ENCODE measurements around the gene ATP2A1. TPM values are rescaled to one million over a fixed set of nuclear protein-coding genes. Genes with fewer than 3 reads are reported as not detected.
"Not testable (repeated sequence)": the region's sequence is repeated elsewhere in the genome, so short reads cannot be mapped to it uniquely, and the experiment has no call there.

ATP2A1 gene
- total RNA-seq, 1 donor from 2014 or later, result 1.9 TPM

DNA sequence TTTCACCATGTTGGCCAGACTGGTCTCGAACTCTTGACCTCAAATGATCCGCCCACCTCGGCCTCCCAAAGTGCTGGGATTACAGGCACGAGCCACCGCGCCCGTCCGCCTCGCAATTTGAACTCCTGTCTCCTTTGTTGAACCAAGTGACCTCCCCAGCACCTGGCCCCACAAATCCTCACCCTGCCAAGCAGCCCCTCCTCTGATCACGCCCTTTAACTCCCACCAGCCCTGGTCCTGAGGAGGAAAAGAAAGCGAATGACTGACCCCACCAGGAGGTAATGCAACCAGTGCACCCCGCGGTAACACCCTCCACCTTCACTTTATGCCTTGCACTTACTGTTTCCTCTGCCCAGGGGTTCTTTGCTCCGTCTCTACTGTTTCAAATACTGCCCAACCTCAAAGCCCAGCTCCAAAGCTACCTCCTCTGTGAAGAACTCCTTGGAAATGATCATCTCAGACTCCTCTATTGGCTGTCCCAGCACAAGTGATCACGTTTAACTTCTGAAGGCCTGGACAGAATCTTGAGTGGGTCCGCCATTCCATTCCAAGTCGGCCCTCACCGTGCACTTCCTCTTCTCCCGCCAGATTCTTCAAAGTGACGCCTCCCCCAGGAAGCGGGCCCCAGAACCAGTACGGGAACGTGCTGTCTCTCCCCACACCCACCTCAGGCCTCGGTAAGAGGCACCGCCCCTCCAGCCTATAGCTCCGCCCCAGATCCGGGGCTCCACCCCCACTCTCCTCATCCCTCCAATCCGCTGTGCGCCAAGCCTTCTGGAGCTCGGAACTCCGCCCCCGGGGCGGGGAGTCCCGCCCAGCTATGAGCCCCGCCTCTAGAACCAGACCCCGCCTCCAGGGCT, 57.9 kb downstream of the ATP2A1 start:
- no peak overlapping the region for H3K27ac Mint-ChIP-seq (ENCODE audit: unreplicated experiment)
- H3K4me1 Mint-ChIP-seq (ENCODE audit: unreplicated experiment), result peaks cover 4% of the 10 kb centered on the region
- no peak overlapping the region for H3K4me3 Mint-ChIP-seq (ENCODE audit: unreplicated experiment)

DNA sequence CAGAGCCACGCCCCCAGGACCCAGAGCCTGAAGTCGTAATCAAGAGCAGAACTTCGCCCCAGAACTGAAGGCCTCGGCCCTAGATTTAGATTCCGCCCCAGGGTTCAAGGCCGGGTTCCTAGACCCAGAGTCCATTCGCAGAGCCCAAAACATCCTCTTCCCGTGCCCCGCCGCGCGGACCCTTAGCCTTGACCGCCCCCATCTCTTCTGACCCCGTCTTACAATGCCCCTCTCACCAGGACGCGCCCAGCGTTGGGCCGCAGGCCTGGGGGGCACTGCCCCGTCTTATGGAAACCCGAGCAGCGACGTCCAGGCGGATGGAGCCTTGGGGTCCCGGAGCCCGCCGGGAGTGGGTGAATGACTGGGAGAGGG, 58.5 kb downstream of the ATP2A1 start:
- Mint-ChIP-seq H3K27ac (ENCODE audit: unreplicated experiment) (no peak overlapping the region), H3K4me1 (ENCODE audit: unreplicated experiment) (peaks cover 4% of the 10 kb centered on the region), H3K4me3 (ENCODE audit: unreplicated experiment) (no peak overlapping the region), H3K27me3 (ENCODE audit: unreplicated experiment) (peaks cover 4% of the 10 kb centered on the region), H3K9me3 (ENCODE audit: unreplicated experiment) (no peaks in the 10 kb centered on the region), H3K36me3 (ENCODE audit: low read depth, unreplicated experiment) (no peaks in the 10 kb centered on the region)
- TF ChIP-seq, protein P1, sequence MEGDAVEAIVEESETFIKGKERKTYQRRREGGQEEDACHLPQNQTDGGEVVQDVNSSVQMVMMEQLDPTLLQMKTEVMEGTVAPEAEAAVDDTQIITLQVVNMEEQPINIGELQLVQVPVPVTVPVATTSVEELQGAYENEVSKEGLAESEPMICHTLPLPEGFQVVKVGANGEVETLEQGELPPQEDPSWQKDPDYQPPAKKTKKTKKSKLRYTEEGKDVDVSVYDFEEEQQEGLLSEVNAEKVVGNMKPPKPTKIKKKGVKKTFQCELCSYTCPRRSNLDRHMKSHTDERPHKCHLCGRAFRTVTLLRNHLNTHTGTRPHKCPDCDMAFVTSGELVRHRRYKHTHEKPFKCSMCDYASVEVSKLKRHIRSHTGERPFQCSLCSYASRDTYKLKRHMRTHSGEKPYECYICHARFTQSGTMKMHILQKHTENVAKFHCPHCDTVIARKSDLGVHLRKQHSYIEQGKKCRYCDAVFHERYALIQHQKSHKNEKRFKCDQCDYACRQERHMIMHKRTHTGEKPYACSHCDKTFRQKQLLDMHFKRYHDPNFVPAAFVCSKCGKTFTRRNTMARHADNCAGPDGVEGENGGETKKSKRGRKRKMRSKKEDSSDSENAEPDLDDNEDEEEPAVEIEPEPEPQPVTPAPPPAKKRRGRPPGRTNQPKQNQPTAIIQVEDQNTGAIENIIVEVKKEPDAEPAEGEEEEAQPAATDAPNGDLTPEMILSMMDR (IDR thresholded peaks at IDR 0.05; ENCODE audit: unreplicated experiment), result no peak
- DNase-seq (ENCODE audit: low spot score), result no peak

More for the DNA sequence above, 57.9 kb downstream of the ATP2A1 start:
- Mint-ChIP-seq H3K9me3 (ENCODE audit: unreplicated experiment) (no peaks in the 10 kb centered on the region), H3K27me3 (ENCODE audit: unreplicated experiment) (peaks cover 4% of the 10 kb centered on the region), H3K36me3 (ENCODE audit: low read depth, unreplicated experiment) (no peaks in the 10 kb centered on the region)
- peak; percentile 38 for DNase-seq (ENCODE audit: low spot score)
- TF ChIP-seq, protein P1 (IDR thresholded peaks at IDR 0.05; ENCODE audit: unreplicated experiment), result no peak

DNA sequence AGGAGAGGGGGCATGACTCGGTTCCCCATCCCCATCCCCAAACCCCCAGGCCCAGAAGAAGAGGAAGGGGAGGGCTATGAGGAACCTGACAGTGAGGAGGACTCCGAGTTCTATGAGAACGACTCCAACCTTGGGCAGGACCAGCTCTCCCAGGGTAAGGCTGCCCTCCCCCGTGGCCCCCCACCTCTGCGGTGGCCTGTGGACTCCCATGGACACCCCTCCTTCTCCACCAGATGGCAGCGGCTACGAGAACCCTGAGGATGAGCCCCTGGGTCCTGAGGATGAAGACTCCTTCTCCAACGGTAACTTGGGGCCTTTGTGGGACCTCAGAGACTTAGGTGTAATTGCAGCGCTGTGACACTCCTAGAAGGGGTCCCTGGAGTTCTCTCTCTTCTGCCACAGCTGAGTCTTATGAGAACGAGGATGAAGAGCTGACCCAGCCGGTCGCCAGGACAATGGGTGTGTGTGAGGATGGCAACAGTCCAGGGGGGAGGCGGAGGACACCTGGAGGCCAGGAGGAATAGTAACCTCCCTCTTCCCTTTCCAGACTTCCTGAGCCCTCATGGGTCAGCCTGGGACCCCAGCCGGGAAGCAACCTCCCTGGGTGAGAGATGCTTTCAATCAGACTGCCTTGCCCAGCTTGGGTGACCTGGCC, 59.1 kb downstream of the ATP2A1 start:
- Mint-ChIP-seq H3K27ac (ENCODE audit: unreplicated experiment) (no peak overlapping the region), H3K36me3 (ENCODE audit: low read depth, unreplicated experiment) (no peaks in the 10 kb centered on the region), H3K9me3 (ENCODE audit: unreplicated experiment) (no peaks in the 10 kb centered on the region), H3K27me3 (ENCODE audit: unreplicated experiment) (peaks cover 4% of the 10 kb centered on the region), H3K4me3 (ENCODE audit: unreplicated experiment) (no peak overlapping the region), H3K4me1 (ENCODE audit: unreplicated experiment) (peaks cover 4% of the 10 kb centered on the region)
- TF ChIP-seq, protein P1 (IDR thresholded peaks at IDR 0.05; ENCODE audit: unreplicated experiment), result no peak
- no peak for DNase-seq (ENCODE audit: low spot score)

DNA sequence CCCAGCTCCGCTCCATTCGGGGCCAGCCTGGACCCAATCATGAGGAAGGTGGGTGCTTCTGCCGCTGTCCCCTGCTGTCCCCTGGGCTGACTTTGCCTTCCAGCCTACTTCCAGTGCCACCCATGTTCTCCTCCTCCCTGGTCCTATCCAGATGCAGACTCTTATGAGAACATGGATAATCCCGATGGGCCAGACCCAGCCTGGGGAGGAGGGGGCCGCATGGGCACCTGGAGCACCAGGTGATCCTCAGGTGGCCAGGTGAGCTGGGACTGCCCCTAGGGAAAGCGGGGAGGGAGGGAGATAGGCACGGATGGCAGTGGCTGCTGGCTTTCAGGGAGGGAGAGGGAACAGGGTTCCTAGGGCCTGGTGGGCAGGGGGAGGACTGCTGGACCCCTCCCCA, 60.4 kb downstream of the ATP2A1 start:
- Mint-ChIP-seq H3K9me3 (ENCODE audit: unreplicated experiment) (no peaks in the 10 kb centered on the region), H3K4me1 (ENCODE audit: unreplicated experiment) (peaks cover 4% of the 10 kb centered on the region), H3K4me3 (ENCODE audit: unreplicated experiment) (no peak overlapping the region), H3K27me3 (ENCODE audit: unreplicated experiment) (peaks cover 7% of the 10 kb centered on the region), H3K27ac (ENCODE audit: unreplicated experiment) (no peak overlapping the region), H3K36me3 (ENCODE audit: low read depth, unreplicated experiment) (no peaks in the 10 kb centered on the region)
- no peak for DNase-seq (ENCODE audit: low spot score)
- TF ChIP-seq, protein P1 (IDR thresholded peaks at IDR 0.05; ENCODE audit: unreplicated experiment), result no peak

DNA sequence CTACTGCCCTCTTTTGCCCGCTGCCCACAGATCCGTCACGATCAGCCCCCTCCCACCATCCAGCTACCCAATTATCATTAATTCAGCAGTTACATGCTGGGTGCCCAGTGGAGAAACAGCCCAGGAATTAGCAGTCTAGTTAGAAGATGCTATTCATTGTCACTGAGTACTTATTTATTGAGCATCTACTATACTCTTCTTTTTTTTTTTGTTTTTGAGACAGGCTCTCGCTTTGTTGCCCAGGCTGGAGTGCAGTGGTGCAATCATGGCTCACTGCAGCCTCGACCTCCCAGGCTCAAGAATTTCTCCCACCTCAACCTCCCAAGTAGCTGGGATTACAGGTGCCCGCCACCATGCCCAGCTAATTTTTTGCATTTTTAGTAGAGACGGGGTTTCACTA, 61.5 kb downstream of the ATP2A1 start:
- DNase-seq (ENCODE audit: low spot score); H3K36me3 Mint-ChIP-seq (ENCODE audit: low read depth, unreplicated experiment); H3K9me3 Mint-ChIP-seq (ENCODE audit: unreplicated experiment); H3K4me1 Mint-ChIP-seq (ENCODE audit: unreplicated experiment); H3K27ac Mint-ChIP-seq (ENCODE audit: unreplicated experiment); H3K4me3 Mint-ChIP-seq (ENCODE audit: unreplicated experiment); H3K27me3 Mint-ChIP-seq (ENCODE audit: unreplicated experiment): not testable (repeated sequence)

Data from endothelial cell (in vitro differentiated cells).